Measurements from ENCODE around the gene JKAMP.

Gene JKAMP

DNA sequence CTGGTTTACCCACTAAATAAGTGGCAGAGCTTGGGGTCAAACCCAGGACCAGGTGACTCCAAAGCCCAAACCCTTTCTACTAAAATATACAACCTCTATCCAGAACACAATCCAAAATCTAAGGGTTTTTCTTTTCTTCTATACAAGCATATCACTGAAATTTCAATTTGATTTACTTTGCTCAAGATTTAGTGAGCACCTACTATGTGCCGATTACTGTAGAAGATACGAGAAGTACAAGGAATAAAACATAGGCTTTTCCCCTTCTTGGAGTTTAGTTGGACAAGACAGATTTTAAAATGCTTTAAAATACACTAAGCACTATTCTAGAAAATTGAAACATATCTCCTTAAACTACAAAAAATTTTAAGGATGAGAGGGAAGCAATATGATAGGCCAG, 2.9 kb upstream of the JKAMP start:
- no peak for DNase-seq (ENCODE audit: low read depth in 2 of 2, low spot score in 1 of 2)

DNA sequence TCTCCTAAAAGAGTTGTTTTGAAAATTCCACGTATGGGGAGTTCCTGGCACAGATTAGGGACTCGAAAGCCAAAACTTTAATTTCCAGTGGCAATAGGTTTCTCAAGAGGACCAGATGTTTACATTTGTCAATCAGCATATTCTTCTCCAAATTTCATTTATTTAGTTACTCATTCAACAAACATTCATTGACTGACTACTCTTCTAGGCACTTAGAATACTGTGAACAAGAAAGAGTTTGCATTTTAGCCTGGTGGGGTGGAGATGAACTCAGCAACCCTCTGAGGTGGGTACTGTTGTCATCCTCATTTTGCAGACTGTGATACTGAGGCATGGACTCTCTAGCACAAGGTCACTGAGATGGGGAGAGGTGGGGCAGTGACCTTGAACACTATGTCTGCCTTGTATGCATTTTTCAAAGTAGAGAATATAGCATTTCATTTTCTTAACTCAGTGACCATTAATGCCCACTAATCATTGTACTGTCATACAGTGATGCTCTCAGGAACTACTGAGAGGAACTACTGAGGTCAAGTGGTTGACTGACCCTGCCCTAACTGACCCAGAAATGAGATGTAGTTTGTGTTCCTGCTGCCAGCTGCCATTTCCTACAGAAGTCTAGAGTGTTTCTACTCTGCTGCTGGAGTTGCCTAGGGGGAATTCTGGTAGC, 2.3 kb upstream of the JKAMP start:
- no peak for DNase-seq (ENCODE audit: low read depth in 2 of 2, low spot score in 1 of 2)

DNA sequence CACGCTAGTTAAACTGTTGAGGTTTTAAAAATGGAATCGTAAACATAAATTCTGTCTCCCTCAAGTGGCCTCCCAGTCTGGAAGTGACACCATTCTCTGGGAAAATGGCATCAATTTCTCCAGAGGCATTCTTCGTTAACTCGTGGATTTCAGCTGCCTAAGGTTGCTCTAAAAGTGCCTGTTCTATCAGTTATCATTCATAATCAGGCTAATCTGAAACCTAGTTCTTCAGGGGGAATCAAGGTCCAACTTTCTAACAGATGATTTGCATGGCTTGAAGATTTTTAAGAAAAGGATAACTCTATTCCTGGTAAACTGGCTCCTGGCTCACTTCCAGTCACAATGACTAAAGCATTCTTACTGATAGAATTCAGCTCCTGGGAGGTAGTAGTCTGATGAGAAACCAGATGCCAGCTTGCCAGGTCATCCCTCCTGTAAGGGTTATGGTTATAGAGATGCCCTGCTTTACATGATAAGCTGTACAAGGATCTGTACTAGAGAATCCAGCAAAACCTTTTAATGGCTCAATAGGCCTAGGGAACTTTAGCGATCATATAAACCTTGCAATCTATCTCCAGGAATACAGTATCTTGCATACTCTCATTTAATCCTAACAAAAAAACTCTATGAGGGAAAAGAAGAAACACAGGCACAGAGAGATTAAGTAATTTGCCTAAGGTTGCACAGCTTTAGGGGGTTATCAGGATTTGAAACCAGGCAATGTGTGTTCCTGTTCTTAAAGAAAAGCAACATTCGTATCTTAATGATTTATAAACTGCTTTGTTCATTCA, 1.6 kb upstream of the JKAMP start:
- DNase-seq (ENCODE audit: low read depth in 2 of 2, low spot score in 1 of 2) = no peak

DNA sequence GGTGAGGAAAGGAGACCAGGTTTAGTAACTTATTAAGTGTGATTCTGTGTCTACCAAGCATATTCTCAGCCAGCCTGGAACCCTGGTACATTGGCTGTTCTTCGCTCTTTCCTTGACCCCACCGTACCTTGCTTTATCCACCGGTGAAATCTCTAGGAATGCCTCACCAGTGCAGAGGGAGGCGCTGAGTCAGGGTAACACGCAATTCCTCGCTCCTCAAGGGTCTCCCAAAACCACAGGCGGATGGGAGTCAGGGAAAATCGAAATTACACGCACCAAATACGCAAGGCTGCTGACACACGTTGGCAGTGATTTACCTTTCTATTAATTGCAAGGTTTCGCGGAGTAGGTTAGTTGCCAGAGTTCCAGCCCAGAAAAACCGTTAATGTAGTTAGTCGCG, 954 bp upstream of the JKAMP start:
- DNase-seq (ENCODE audit: low read depth in 2 of 2, low spot score in 1 of 2) = no peak

DNA sequence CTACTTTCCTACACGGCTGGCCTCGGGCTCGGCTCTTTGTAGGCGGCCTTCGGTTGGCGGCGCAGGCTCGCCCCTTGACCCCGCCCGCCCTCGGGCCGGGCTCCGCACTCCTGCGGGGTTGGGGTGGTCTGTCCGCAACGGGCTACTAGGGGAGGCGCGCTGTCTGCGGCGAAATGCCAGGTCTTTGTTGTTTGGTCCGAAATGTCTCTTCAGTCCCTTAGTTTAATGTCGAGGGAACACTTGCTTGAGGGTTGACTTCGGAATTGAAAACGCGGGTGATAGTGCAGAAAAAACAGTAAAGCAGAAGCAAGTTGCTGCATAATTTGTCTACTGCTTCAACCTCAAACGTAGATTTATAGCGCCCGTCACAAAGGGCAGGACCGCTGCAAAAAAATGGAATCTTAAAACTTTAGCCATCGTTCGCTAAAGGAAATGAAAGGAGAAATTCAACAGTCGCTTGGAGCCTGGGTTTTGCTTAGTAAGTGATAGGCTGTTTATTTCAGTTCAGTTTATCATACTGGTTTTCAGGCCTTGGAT, 390 bp downstream of the JKAMP start:
- no peak for DNase-seq (ENCODE audit: low read depth in 2 of 2, low spot score in 1 of 2)

DNA sequence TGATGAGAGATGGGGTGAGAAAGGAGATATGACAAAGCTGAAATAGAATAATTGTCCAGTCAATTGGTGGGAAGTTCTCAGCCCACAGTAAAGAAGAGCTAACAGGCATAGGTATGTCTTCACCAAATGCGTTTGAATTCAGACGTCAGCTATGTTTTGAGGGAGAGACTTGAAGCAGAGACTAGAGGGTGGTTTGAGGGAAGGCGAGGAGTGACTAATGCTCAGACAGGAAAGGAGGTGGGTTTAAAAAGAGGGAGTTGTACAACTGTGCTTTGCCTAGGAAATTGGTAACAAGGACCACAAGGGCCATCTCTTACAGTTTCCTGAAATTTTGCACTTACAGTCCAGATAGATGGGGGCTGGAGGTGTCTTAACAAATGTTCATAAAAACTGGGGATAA, 6.4 kb downstream of the JKAMP start:
- no peak for DNase-seq (ENCODE audit: low read depth in 2 of 2, low spot score in 1 of 2)

DNA sequence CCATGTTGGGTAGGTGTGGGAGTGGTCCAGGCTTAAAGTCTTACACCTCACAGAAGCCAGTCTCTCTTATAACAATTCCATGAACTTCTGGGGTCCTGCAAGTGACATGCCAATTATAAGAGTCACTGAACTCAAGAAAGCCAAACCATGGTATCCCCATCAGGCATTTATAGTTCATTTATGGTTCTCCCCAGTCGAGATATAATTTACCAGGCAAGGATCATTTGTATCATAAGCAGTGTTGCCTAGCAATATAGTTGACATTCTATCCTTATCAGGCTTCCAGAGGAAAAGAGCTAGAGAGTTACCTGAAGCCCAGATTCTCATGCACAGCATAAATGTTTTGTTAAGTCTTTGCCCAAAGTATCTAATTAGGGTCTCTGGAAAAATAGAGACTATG, 8.1 kb downstream of the JKAMP start:
- no peak for DNase-seq (ENCODE audit: low read depth in 2 of 2, low spot score in 1 of 2)

DNA sequence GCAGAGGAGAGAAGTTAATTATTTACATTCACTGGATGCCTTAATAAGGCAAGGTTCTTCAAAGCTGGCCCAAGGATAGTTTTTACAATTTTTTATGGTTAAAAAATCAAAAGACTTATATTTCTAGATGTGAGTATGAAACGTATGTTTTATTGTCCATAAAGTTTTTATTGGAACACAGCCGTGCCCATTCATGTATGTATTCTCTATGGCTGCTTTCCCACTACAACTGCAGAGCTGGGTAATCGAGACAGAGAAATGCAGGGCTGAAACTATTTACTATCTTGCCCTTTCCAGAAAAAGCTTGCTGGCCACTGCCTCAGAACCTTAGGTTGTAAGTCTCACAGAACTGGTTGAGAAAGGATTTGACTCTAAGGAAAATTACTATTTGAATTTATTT, 16.4 kb downstream of the JKAMP start:
- DNase-seq (ENCODE audit: low read depth in 2 of 2, low spot score in 1 of 2) = no peak

DNA sequence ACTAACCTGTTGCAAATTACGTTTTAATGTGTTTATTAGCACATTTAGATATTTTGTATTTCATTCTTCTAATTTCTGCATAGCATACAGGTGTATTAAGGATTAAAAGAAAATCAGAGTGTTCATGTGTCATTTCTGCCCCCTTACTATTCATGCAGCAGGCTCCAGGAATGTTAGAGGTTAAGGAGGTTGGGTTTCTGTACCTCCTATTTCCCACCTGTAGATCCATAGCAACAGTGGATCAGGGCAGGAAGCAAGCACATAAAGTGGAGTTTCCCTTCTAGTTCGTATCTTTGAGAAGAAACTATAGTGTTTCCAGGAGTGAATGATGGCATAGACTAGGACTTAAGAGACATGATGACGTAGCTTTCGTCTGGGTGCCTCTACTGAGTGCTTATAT, 18.9 kb downstream of the JKAMP start:
- no peak for DNase-seq (ENCODE audit: low read depth in 2 of 2, low spot score in 1 of 2)

DNA sequence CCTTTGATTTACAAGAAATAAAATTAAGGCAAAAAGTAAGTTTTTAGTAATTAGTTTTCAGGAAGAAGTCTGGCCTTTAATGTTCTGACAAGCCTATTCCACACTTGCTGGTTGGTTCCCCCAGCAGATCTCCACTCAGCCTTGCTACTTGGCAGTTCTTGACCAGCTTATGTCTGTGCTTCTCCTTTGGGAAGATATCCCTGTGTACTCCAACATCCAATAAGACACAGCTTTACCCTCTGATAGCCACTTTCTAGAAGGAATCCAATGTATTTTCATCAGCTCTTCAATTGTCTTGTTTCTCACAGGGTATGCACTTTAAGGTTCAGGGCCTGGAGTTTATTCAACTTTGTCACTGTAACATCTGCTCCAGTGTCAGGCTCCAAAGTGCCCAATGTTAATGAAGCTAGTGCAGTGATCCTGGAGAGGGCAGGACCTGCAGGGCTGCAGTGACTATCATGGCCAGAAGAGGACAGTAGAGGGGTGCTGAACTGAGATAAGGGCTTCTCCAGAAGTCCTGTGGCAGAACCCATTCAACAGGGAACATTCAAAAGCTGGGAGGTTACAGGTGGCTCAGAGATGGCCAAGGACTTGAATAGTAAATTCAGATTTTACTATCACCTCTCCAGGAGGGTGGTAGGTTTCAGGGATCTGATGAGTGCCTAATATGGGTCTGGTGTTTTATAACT, 22.9 kb downstream of the JKAMP start:
- peak in 1 of 2 donors; percentile 10 for DNase-seq (ENCODE audit: low read depth in 2 of 2, low spot score in 1 of 2)

DNA sequence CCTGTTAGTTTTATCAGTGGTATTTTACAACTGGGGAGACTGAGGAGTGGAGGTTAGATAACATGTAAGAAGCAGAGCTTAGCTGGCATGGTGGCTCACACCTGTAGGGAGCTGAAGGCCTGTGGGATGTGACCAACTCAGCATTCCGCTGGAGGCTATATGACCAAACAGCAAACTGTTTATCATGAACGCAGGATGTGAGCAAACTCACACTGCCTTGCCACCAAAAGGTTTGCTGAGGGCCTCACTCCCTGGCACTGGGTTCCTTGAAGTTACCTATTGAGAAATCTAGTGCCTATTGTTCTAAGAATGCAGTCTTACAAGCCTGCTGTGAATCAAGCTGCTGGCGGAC, 23.4 kb downstream of the JKAMP start:
- DNase-seq (ENCODE audit: low read depth in 2 of 2, low spot score in 1 of 2) = no peak

DNA sequence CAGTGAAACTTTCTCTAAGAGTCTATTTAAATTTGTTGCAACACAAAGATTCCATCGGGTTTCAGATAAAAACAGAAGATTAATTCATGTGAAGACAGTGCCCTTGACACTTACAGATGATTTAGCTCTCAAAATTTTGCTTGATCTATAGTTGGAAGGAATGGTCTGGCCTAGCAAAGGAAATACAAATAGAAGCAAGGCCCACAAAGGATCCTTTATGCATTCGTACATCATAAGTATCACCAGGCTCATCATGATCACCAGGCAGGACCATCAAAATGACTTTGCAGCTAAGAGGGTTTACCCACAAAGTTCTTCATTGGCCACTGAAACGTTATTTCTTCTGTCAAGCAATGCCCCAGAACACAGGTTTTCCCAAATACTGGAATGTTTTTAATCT, 24.8 kb downstream of the JKAMP start:
- no peak for DNase-seq (ENCODE audit: low read depth in 2 of 2, low spot score in 1 of 2)

DNA sequence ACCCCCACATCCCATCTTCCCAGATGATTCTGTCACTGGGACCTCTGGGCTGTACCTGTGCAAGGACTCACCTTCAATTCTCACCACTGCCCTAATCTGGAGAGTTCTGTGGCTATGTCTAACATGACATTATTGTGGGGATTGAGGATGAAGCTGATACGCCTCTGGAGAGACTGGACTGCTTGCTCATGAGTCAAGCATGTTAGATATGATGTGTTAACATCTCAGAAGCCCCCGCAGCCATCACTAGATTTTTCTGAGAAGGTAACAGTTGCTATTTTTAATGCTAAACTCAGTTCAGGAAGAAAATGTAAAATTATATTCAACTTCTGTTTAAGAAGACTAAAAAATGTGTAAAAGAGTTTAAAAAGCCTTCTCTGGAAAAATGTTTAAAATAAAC, 25.7 kb downstream of the JKAMP start:
- DNase-seq (ENCODE audit: low read depth in 2 of 2, low spot score in 1 of 2) = no peak

DNA sequence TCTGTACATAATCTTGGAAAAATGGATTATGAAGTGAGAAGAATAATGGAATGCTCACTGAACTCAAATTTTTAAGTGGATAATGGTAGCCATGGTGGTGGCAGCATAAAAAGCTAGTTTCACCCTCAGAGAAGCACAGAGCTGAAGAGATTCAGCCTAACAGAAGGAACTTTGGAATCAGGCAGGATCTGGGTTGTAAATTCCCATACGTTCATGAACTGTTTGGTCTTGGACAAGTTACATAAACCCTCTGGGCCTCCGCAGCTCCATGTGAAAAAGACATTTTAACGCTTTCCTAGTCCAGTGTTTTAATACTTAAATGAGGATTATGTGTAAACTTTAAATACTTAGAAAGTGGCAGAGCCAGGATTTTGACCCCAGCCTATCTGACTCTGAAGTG, 26.6 kb downstream of the JKAMP start:
- no peak for DNase-seq (ENCODE audit: low read depth in 2 of 2, low spot score in 1 of 2)

DNA sequence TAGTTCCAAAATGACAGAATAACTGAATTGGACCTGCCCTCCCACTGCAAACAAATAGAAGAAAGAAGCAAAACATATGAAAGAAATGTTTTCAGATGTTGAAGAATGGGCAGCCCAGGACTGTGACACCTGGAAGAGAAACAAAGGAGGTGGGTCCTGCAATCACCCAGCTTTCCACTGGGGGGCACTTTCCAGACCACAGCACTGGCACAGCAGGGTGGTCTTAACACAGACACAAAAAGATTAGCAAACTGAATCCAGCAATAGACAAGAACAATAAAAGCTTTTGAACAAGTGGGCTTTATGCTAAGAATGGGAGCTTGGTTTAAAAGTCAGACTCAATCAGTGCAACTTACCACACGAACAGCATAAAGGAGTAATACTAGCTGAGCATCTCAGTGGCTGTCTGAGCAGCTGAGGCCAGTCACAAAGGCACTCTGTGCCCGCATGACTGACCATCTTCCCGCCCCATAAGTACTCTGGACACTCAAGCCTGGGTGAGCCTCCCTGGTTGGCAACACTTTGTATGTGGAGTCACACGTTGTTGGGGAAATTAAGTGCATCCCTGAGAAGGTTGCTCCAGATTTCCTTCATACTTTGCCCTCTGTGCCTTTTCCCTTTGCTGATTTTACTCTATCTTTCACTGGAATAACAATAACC, 27.7 kb downstream of the JKAMP start:
- no peak for DNase-seq (ENCODE audit: low read depth in 2 of 2, low spot score in 1 of 2)

DNA sequence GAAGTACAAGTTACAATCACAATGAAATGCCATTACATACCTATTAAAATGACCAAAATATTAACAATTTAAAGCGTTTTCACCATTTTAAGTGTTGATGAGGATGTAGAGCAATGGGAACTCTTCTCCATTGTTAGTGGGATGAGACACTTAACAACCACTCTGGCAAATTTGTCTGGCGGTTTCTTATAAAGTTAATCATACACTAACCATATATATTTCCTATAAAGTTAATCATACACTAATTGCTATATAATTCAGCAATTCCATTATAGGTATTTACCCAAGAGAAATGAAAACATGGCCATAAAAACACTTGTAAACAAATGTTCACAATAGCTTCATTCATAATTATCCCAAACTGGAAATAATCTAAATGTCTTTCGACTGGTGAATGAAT, 35.9 kb downstream of the JKAMP start:
- no peak for DNase-seq (ENCODE audit: low read depth in 2 of 2, low spot score in 1 of 2)

DNA sequence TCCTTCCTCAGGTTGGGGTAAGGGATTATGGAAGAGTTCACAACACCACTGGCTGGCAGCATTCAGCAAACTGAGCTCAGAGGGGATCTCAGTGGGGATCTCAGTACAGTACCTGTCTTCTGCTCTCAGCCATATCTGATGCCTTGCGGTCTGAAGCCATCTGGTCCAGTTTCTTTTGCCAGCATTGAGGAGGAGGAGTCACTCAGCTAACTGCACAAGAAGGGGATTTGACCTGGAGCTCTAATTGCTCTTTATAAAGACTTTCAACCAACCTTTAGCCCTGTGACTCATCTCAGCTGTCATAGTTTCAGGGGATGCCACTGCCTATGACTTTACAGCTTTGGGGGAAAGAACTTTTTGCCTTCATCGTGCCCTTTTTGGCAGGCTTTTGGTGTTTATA, 44.9 kb downstream of the JKAMP start:
- no peak for DNase-seq (ENCODE audit: low read depth in 2 of 2, low spot score in 1 of 2)

DNA sequence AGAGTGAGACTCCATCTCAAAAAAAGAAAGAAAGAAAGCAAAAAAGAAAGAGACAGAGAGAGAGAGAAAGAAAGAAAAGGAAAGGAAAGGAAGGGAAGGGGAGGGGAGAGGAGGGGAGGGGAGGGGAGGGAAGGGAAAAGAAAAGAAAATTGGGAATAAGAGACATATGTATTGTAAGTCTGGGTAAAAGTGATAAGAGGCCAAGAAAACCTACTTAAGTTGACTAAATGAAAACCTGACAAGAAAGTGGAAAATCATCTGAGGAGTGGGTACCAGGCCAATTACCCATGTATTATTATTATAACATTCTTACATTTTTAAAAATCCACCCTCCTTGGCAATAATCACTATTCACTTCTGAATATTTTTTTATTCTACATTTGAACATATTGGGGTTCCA, 46.0 kb downstream of the JKAMP start:
- no peak for DNase-seq (ENCODE audit: low read depth in 2 of 2, low spot score in 1 of 2)

DNA sequence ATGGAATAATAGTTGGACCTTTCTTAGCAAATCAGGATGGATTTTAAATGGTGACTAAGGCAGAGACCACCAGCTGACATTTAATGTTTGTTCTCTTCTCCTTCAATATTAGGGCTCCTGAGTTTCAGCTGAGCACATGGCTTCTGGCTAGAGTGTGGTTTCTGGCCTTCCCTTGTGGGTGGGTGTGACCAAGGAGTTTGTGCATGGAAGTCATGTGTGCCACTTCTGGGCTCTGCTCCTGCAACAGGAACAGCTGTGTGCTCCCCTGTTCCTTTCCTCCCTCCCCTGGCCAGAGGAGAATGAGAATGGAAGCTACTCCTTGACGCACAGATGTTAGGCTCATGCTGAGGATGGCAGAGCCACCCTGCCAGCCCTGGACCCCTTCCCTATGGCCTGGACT, 48.1 kb downstream of the JKAMP start:
- DNase-seq (ENCODE audit: low read depth in 2 of 2, low spot score in 1 of 2) = no peak

DNA sequence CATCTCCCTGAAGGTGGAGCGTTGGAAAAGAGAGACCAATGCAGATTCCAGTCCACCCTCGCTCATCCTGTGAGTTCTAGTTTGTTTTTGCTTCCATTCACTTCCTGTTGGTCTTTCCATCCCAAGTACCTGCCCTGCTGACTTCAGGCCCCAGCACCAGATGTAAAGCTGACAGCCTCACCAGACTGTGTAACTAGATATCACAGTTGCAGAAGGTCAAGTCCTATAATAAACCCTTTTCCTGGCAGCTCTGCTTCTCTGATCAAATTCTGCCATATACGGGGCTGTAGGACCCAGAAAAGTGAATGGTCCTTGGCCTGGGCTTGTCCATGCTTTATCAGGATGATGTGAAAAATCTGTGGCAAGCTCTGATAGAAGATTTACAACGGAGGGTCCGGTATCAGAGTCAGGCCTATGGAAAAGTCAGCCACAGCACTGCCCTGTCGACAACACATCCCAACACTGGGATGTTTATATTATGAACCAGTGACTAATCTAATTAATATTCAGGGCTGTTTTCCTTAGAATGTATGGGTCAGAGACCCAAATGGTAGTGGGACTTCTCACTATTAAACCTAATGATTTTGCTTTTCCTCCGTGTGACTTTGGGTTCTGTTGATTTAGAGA, 50.2 kb downstream of the JKAMP start:
- DNase-seq (ENCODE audit: low read depth in 2 of 2, low spot score in 1 of 2) = no peak

DNA sequence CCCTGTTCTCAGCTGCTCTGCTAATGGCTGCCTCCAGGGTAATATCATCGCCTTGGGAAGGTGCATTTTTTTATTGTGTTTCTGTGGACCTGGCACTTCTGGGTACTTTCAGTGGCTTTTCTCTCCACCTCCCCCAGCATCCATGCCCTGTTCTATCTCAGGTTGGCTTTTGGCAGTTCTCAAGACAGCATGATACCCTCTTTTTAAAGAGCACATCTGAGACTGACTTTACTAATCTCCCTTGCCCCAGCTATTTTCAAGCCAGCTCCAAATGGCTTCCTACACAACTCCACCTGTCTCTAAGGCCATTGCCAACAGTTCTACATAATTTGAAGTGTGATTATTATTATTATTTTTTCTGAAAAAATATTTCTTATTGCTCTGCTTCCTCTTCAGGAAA, 53.2 kb downstream of the JKAMP start:
- no peak for DNase-seq (ENCODE audit: low read depth in 2 of 2, low spot score in 1 of 2)
